ENCODE data around the gene CDH18. TPM values are rescaled to one million over a fixed set of nuclear protein-coding genes. Genes with fewer than 3 reads are reported as not detected.

Gene CDH18
- total RNA-seq, 2 donors from 2014 or later, result 1.2 TPM; not detected in 1

DNA sequence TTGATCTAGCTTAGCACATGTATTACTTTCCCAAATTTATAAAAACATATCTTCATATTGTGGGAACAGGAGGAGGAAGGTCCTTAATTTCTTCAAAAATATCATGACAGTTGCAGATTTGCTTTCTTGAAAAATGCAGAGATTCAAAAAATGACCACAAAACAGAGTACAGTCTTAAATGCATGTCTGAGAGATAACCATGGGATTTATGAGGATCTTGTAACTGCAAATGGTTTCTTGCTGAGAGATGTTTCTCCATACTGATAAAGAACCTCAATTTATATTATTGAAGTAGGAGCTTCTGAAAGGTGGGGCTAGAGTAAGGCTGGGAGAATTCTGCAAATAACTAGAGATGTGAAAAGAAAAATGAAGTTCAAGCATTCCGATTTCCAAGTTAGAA lies 83.2 kb downstream of the CDH18 start:
- intact Hi-C loops (cut with DNase I), result loop anchor here (5.0 kb wide), 1 partner anchor 663 kb away; no protein-coding TSS in a partner anchor
- 83% methylated on average over 1 of the region's 1 CpG for WGBS
- Histone ChIP-seq H3K27ac (no peak overlapping the region), H3K27me3 (replicated peaks; ENCODE audit: insufficient read depth) (no peaks in the 10 kb centered on the region), H3K4me3 (no peak overlapping the region), H3K36me3 (no peaks in the 10 kb centered on the region), H3K4me1 (replicated peaks) (no peaks in the 10 kb centered on the region), H3K9me3 (no peaks in the 10 kb centered on the region)
- no peak for DNase-seq (ENCODE audit: low spot score)
- no peak for TF ChIP-seq POLR2A (IDR thresholded peaks at IDR 0.05)
- TF ChIP-seq POLR2AphosphoS5 (IDR thresholded peaks at IDR 0.05), result no peak
- TF ChIP-seq, protein P1, sequence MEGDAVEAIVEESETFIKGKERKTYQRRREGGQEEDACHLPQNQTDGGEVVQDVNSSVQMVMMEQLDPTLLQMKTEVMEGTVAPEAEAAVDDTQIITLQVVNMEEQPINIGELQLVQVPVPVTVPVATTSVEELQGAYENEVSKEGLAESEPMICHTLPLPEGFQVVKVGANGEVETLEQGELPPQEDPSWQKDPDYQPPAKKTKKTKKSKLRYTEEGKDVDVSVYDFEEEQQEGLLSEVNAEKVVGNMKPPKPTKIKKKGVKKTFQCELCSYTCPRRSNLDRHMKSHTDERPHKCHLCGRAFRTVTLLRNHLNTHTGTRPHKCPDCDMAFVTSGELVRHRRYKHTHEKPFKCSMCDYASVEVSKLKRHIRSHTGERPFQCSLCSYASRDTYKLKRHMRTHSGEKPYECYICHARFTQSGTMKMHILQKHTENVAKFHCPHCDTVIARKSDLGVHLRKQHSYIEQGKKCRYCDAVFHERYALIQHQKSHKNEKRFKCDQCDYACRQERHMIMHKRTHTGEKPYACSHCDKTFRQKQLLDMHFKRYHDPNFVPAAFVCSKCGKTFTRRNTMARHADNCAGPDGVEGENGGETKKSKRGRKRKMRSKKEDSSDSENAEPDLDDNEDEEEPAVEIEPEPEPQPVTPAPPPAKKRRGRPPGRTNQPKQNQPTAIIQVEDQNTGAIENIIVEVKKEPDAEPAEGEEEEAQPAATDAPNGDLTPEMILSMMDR (IDR thresholded peaks at IDR 0.05), result no peak

DNA sequence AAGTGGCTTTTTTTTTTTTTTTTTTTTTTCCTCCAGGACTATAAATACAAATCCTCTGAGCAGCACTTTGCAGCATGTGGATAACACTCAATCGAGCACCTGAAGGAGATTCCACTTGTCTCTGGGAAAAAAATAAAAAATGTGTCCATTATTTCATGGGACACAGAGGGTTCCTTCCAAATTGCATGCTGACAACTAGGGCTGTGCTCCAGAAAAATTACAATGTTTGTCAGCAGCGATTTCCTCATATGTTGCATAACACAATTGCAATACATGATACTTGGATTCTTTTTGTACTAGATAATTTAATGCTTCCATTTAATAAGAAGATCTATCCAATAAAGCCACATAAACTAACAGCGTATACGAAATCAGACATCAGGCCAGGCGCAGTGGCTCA lies 84.4 kb downstream of the CDH18 start:
- no peak for TF ChIP-seq POLR2AphosphoS5 (IDR thresholded peaks at IDR 0.05)
- TF ChIP-seq, protein P1 (IDR thresholded peaks at IDR 0.05), result no peak
- TF ChIP-seq POLR2A (IDR thresholded peaks at IDR 0.05), result no peak
- no peaks in the 10 kb centered on the region for H3K36me3 ChIP-seq
- H3K9me3 ChIP-seq, result no peaks in the 10 kb centered on the region
- no peak for DNase-seq (ENCODE audit: low spot score)
- no peak overlapping the region for H3K4me3 ChIP-seq
- WGBS, result 86% methylated on average over 5 of the region's 5 CpGs
- H3K27me3 ChIP-seq (replicated peaks; ENCODE audit: insufficient read depth), result no peaks in the 10 kb centered on the region
- H3K27ac ChIP-seq, result no peak overlapping the region
- no peaks in the 10 kb centered on the region for H3K4me1 ChIP-seq (replicated peaks)
- intact Hi-C loops (cut with DNase I), result no loop called here

DNA sequence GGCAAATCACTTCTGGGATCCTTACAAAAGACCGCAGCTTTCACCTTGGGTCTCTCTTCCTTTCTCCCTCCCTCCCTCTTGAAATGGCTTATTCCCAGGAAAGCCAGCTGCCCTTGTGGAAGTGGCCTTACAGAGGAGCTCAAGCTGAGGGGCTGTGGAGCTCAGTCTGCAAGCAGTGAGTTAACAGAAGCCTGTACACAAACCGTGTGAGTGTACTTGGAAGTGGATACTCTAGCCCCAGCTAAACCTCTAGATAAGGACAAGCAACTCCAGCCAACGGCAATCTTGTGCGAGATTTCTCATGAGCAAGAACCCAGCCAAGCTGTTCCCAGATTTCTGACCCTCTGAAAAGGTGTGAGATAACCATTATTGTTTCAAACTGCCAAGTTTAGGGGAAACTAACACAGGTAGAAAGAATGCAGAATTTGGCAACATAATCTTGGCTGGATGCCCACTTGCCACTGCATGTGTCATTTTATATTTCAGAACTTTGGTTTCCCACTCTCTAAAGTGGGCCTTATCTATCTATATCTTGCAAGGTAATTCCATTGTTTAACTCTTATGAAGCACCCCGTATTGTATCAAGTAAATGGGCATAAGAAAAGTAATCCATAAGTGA lies 85.6 kb downstream of the CDH18 start:
- no peak overlapping the region for H3K4me3 ChIP-seq
- no peaks in the 10 kb centered on the region for H3K4me1 ChIP-seq (replicated peaks)
- DNase-seq (ENCODE audit: low spot score), result no peak
- intact Hi-C loops (cut with DNase I), result no loop called here
- WGBS, result 40% methylated on average over 5 of the region's 5 CpGs
- H3K27ac ChIP-seq, result no peak overlapping the region
- no peaks in the 10 kb centered on the region for H3K36me3 ChIP-seq
- TF ChIP-seq POLR2A (IDR thresholded peaks at IDR 0.05) (no peak), POLR2AphosphoS5 (IDR thresholded peaks at IDR 0.05) (no peak)
- TF ChIP-seq, protein P1 (IDR thresholded peaks at IDR 0.05), result no peak
- H3K27me3 ChIP-seq (replicated peaks; ENCODE audit: insufficient read depth), result no peaks in the 10 kb centered on the region
- no peaks in the 10 kb centered on the region for H3K9me3 ChIP-seq

DNA sequence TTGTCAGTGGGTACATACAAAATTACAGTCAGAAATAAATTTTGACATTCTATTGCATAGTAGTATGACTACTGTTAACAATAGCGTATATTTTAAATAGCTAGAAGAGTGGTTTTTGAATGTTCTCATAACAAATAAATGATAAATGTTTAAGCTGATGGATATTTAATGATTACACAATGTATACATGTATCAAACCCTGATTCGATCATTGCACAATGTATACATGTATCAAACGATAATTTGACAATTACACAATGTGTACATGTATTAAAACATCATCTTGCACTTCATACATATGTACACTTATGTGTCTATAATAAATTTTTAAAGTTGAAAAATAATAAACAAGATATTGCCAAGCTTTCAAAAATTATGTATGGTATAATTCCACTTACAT lies 87.7 kb downstream of the CDH18 start:
- Histone ChIP-seq H3K36me3 (no peaks in the 10 kb centered on the region), H3K27ac (no peak overlapping the region), H3K27me3 (replicated peaks; ENCODE audit: insufficient read depth) (no peaks in the 10 kb centered on the region), H3K4me3 (no peak overlapping the region), H3K9me3 (no peaks in the 10 kb centered on the region), H3K4me1 (replicated peaks) (no peaks in the 10 kb centered on the region)
- TF ChIP-seq POLR2A (IDR thresholded peaks at IDR 0.05), result no peak
- TF ChIP-seq, protein P1 (IDR thresholded peaks at IDR 0.05), result no peak
- no peak for TF ChIP-seq POLR2AphosphoS5 (IDR thresholded peaks at IDR 0.05)
- DNase-seq (ENCODE audit: low spot score), result no peak
- intact Hi-C loops (cut with DNase I), result no loop called here
- WGBS, result 88% methylated on average over 3 of the region's 3 CpGs

DNA sequence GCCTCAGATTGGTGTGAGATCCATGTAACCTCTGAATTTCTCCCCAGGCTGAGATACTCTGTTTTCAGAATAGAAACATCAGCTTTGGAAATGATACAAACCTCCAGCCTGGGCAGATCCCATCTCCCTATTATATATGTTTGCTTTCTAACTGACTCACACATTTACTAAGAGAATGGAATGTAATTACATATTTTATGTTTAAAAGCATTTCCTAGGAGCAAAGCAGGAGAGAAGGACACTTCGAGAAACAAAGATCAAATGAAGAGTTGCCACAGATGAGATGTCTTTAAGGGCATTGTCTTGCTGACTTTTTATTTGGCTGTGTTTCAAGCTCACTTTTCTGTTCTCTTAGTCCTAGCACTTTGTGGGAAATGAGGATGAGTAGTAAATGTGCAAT lies 96.3 kb downstream of the CDH18 start:
- Histone ChIP-seq H3K27me3 (replicated peaks; ENCODE audit: insufficient read depth) (no peaks in the 10 kb centered on the region), H3K4me3 (no peak overlapping the region), H3K27ac (no peak overlapping the region), H3K36me3 (no peaks in the 10 kb centered on the region), H3K9me3 (no peaks in the 10 kb centered on the region), H3K4me1 (replicated peaks) (no peaks in the 10 kb centered on the region)
- no peak for DNase-seq (ENCODE audit: low spot score)
- TF ChIP-seq POLR2AphosphoS5 (IDR thresholded peaks at IDR 0.05), result no peak
- no peak for TF ChIP-seq POLR2A (IDR thresholded peaks at IDR 0.05)
- TF ChIP-seq, protein P1 (IDR thresholded peaks at IDR 0.05), result no peak
- intact Hi-C loops (cut with DNase I), result no loop called here
- 35% methylated on average over 1 of the region's 1 CpG for WGBS
